ENCODE measurements around the gene NAA16. TPM values are rescaled to one million over a fixed set of nuclear protein-coding genes. Genes with fewer than 3 reads are reported as not detected.

The NAA16 gene
- total RNA-seq, 1 experiment from 2014 or later = 27.2 TPM

DNA sequence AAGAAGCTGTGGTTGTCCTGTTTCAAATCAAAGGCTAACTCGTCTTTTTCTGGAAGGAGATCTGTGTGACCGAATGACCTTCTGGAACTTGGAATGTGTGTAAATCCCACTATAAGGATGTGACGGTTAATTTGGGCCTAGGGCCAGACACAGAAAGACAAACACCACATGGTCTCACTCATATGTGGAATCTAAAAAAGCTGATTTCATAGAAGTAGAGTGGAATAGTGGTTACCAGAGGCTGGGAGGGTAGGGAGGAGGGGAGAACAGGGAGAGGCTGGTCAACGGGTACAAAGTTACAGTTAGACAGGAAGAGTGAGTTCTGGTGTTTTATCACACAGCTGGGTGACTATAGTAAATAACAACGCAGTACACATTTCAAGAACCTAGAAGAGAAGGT, 107.0 kb downstream of the NAA16 start:
- no peaks in the 10 kb centered on the region for H3K27me3 ChIP-seq (replicated peaks; ENCODE audit: insufficient read depth, low read depth, low read length, poor library complexity)
- TF ChIP-seq, protein P1, sequence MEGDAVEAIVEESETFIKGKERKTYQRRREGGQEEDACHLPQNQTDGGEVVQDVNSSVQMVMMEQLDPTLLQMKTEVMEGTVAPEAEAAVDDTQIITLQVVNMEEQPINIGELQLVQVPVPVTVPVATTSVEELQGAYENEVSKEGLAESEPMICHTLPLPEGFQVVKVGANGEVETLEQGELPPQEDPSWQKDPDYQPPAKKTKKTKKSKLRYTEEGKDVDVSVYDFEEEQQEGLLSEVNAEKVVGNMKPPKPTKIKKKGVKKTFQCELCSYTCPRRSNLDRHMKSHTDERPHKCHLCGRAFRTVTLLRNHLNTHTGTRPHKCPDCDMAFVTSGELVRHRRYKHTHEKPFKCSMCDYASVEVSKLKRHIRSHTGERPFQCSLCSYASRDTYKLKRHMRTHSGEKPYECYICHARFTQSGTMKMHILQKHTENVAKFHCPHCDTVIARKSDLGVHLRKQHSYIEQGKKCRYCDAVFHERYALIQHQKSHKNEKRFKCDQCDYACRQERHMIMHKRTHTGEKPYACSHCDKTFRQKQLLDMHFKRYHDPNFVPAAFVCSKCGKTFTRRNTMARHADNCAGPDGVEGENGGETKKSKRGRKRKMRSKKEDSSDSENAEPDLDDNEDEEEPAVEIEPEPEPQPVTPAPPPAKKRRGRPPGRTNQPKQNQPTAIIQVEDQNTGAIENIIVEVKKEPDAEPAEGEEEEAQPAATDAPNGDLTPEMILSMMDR (conservative IDR thresholded peaks at IDR 0.05; ENCODE audit: low read depth, low read length) = no peak
- no peak for TF ChIP-seq EZH2 (IDR thresholded peaks at IDR 0.05; ENCODE audit: borderline replicate concordance, low read depth, low read length, poor library complexity, severe bottlenecking)
- H3K4me3 ChIP-seq (ENCODE audit: low read depth, low read length, poor library complexity, severe bottlenecking) = no peak overlapping the region
- intact Hi-C loops (cut with micrococcal nuclease; ENCODE audit: unreplicated experiment) = no loop called here
- BruUV-seq (replicated peaks) = no TSS peak
- H3K36me3 ChIP-seq (ENCODE audit: insufficient read depth, low read length, poor library complexity, severe bottlenecking) = no peaks in the 10 kb centered on the region
- no peaks in the 10 kb centered on the region for H3K4me1 ChIP-seq (ENCODE audit: insufficient read depth, low read length, poor library complexity, severe bottlenecking)
- H3K9me3 ChIP-seq (ENCODE audit: low read depth, low read length, poor library complexity, severe bottlenecking) = no peaks in the 10 kb centered on the region
- CTCF ChIA-PET = no interaction called here
- DNase-seq (ENCODE audit: low spot score) = no peak
- POLR2A ChIA-PET (ENCODE audit: low non-redundant PET) = no interaction called here
- H3K27ac ChIP-seq (ENCODE audit: low read depth, low read length, poor library complexity, severe bottlenecking) = no peak overlapping the region

DNA sequence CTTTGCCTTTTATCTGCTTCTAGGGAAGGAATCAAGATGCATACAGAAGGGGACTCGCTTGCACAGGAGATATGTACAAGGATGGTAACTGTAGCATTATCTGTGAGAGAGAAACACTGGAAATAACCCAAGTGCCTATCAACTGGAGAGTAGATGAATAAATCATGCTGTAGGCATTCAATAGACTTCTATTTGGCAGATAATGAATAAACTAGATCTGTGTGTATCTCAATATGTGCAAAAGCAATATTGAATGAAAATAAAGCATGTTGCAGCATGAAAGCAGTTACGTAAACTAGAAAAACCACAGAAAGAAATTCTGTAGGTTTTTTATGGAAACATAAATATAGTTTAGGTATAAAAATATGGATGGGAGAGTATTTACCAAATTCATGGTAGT, 107.7 kb downstream of the NAA16 start:
- CTCF ChIA-PET = no interaction called here
- H3K36me3 ChIP-seq (ENCODE audit: insufficient read depth, low read length, poor library complexity, severe bottlenecking) = no peaks in the 10 kb centered on the region

DNA sequence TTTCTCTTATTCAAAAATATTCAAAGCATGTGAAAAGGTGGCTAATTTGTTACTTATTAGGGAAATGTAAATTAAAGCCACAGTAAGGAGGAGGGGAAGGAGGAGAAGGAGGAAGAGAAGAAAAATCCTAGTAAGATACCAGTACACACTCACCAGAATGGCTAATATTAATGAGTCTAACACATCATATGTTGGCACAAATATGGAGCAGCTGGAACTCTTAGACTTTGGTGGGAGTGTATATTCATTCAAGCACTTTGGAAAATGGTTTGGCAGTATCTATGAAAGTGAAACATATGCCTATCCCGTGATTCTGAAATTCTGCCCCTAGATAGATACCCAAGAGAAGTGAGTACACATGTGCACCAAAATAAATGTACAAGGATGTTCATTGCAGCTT, 108.1 kb downstream of the NAA16 start:
- DNase-seq (ENCODE audit: low spot score) = no peak
- POLR2A ChIA-PET (ENCODE audit: low non-redundant PET) = interaction anchor here (0.6 kb wide), 1 partner anchor 714 kb away, joined by 3 read pairs; no protein-coding TSS in a partner anchor
- no peak overlapping the region for H3K4me3 ChIP-seq (ENCODE audit: low read depth, low read length, poor library complexity, severe bottlenecking)
- no peaks in the 10 kb centered on the region for H3K9me3 ChIP-seq (ENCODE audit: low read depth, low read length, poor library complexity, severe bottlenecking)
- CTCF ChIA-PET = no interaction called here
- no peaks in the 10 kb centered on the region for H3K27me3 ChIP-seq (replicated peaks; ENCODE audit: insufficient read depth, low read depth, low read length, poor library complexity)
- no peaks in the 10 kb centered on the region for H3K36me3 ChIP-seq (ENCODE audit: insufficient read depth, low read length, poor library complexity, severe bottlenecking)
- no TSS peak for BruUV-seq (replicated peaks)
- intact Hi-C loops (cut with micrococcal nuclease; ENCODE audit: unreplicated experiment) = no loop called here
- no peaks in the 10 kb centered on the region for H3K4me1 ChIP-seq (ENCODE audit: insufficient read depth, low read length, poor library complexity, severe bottlenecking)
- H3K27ac ChIP-seq (ENCODE audit: low read depth, low read length, poor library complexity, severe bottlenecking) = no peak overlapping the region
- no peak for TF ChIP-seq EZH2 (IDR thresholded peaks at IDR 0.05; ENCODE audit: borderline replicate concordance, low read depth, low read length, poor library complexity, severe bottlenecking)
- TF ChIP-seq, protein P1 (conservative IDR thresholded peaks at IDR 0.05; ENCODE audit: low read depth, low read length) = no peak

More for the DNA sequence above, 107.7 kb downstream of the NAA16 start:
- no peak for DNase-seq (ENCODE audit: low spot score)
- Histone ChIP-seq H3K4me1 (ENCODE audit: insufficient read depth, low read length, poor library complexity, severe bottlenecking) (no peaks in the 10 kb centered on the region), H3K4me3 (ENCODE audit: low read depth, low read length, poor library complexity, severe bottlenecking) (no peak overlapping the region), H3K27me3 (replicated peaks; ENCODE audit: insufficient read depth, low read depth, low read length, poor library complexity) (no peaks in the 10 kb centered on the region), H3K27ac (ENCODE audit: low read depth, low read length, poor library complexity, severe bottlenecking) (no peak overlapping the region), H3K9me3 (ENCODE audit: low read depth, low read length, poor library complexity, severe bottlenecking) (no peaks in the 10 kb centered on the region)
- intact Hi-C loops (cut with micrococcal nuclease; ENCODE audit: unreplicated experiment) = no loop called here
- no TSS peak for BruUV-seq (replicated peaks)
- TF ChIP-seq, protein P1 (conservative IDR thresholded peaks at IDR 0.05; ENCODE audit: low read depth, low read length) = no peak
- no peak for TF ChIP-seq EZH2 (IDR thresholded peaks at IDR 0.05; ENCODE audit: borderline replicate concordance, low read depth, low read length, poor library complexity, severe bottlenecking)
- POLR2A ChIA-PET (ENCODE audit: low non-redundant PET) = interaction anchor here (0.6 kb wide), 1 partner anchor 715 kb away, joined by 3 read pairs; no protein-coding TSS in a partner anchor
